Neural progenitor cell (in vitro differentiated cells): Measurements from ENCODE around the gene NUBPL. TPM values are rescaled to one million over a fixed set of nuclear protein-coding genes. Genes with fewer than 3 reads are reported as not detected.

Experiments used
- DNase-seq: peaks from one replicate; pipeline ENCODE4 v3.0.0-alpha.2; 2016; ENCODE audit warnings: low spot score
- H2AFZ ChIP-seq: fragments of 200-600 bp; sonication (generic); replicated peaks from 2 replicates; pipeline ENCODE4 v1.6.1; 2016; ENCODE audit warnings: antibody characterized with exemption
- H3F3A ChIP-seq: fragments of 200-600 bp; sonication (generic); 2 replicates; pipeline ENCODE4 v1.6.1; 2016; ENCODE audit warnings: antibody characterized with exemption, low read depth
- H3K27ac ChIP-seq: fragments of 200-600 bp; sonication (generic); 2 replicates; pipeline ENCODE4 v1.5.1; 2016; ENCODE audit warnings: mild to moderate bottlenecking
- H3K27me3 ChIP-seq: fragments of 200-600 bp; sonication (generic); 2 replicates; pipeline ENCODE4 v1.6.1; 2016; ENCODE audit warnings: mild to moderate bottlenecking, moderate library complexity
- H3K36me3 ChIP-seq: fragments of 200-600 bp; sonication (generic); 2 replicates; pipeline ENCODE4 v1.5.1; 2016
- H3K4me1 ChIP-seq: fragments of 200-600 bp; sonication (generic); 2 replicates; pipeline ENCODE4 v1.6.1; 2016; ENCODE audit warnings: mixed run types
- H3K4me2 ChIP-seq: fragments of 200-600 bp; sonication (generic); 2 replicates; pipeline ENCODE4 v1.6.1; 2016
- H3K4me3 ChIP-seq: fragments of 200-600 bp; sonication (generic); 2 replicates; pipeline ENCODE4 v1.5.1; 2016
- H3K79me2 ChIP-seq: fragments of 200-600 bp; sonication (generic); 2 replicates; pipeline ENCODE4 v1.6.1; 2016; ENCODE audit warnings: low read depth
- H3K9ac ChIP-seq: fragments of 200-600 bp; sonication (generic); 2 replicates; pipeline ENCODE4 v1.6.1; 2016
- H3K9me3 ChIP-seq: fragments of 200-600 bp; sonication (generic); 2 replicates; pipeline ENCODE4 v1.5.1; 2016; ENCODE audit warnings: low read depth
- H4K20me1 ChIP-seq: fragments of 200-600 bp; sonication (generic); 2 replicates; pipeline ENCODE4 v1.6.1; 2016; ENCODE audit warnings: low read depth
- H3K27ac Mint-ChIP-seq: 3 replicates; pipeline ENCODE4 v1.8.0; 2021; ENCODE audit warnings: mixed read lengths
- H3K27me3 Mint-ChIP-seq: 2 replicates; pipeline ENCODE4 v1.8.0; 2022; ENCODE audit warnings: low read depth, mild to moderate bottlenecking, inconsistent platforms, moderate library complexity, mixed read lengths; ENCODE audit not compliant: insufficient read depth
- H3K36me3 Mint-ChIP-seq: 3 replicates; pipeline ENCODE4 v1.8.0; 2021; ENCODE audit warnings: mixed read lengths
- H3K4me1 Mint-ChIP-seq: 3 replicates; pipeline ENCODE4 v1.8.0; 2021; ENCODE audit warnings: mixed read lengths
- H3K4me3 Mint-ChIP-seq: 3 replicates; pipeline ENCODE4 v1.8.0; 2021; ENCODE audit warnings: mild to moderate bottlenecking, moderate library complexity, mixed read lengths
- H3K9me3 Mint-ChIP-seq: 3 replicates; pipeline ENCODE4 v1.8.0; 2020; ENCODE audit warnings: mixed read lengths
- EZH2 ChIP-seq: fragments of 200-600 bp; sonication (generic); IDR thresholded peaks from 2 replicates; pipeline ENCODE4 v1.6.1; 2017; ENCODE audit warnings: antibody characterized with exemption, mild to moderate bottlenecking, moderate library complexity
- EZH2phosphoT487 ChIP-seq: fragments of 200-600 bp; sonication (generic); IDR thresholded peaks from 2 replicates; pipeline ENCODE4 v1.6.1; 2017; ENCODE audit warnings: antibody characterized with exemption
- total RNA-seq: library from RNA; depleted of rRNA; stranded (reverse); fragments of >200 nt; gene quantifications from 2 replicates; pipeline ENCODE4 v1.2.3, GENCODE V29; 2015; ENCODE audit warnings: low replicate concordance
- TF ChIP-seq, protein P1 (sequence below): fragments of 200-600 bp; sonication (generic); IDR thresholded peaks from 2 replicates; pipeline ENCODE4 v1.5.1; 2017; ENCODE audit warnings: antibody characterized with exemption, mild to moderate bottlenecking

Gene NUBPL
- total RNA-seq, 1 donor from 2014 or later = 29.3 TPM

DNA sequence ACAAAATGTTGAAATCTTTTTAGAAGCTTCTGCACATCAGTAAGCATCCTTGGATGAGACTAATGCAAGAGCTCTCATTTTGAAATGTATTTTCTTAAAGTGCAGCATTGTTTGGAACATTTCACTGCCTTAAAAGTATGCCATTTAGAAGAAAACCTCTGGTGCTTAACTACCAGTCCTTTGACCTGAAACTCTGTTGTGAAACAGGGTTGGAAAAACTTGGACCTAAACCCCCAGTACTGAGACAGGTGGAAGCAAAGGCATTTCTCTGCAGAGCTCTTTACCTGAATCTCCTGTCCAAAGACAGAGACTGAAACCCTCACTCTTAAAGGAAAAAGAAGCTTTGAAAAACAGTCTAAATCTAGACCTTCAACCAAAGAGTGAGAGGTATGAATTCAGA lies 207.2 kb downstream of the NUBPL start:
- Mint-ChIP-seq H3K27ac (no peak overlapping the region), H3K4me3 (no peak overlapping the region), H3K27me3 (no peaks in the 10 kb centered on the region), H3K9me3 (no peaks in the 10 kb centered on the region), H3K36me3 (no peaks in the 10 kb centered on the region), H3K4me1 (no peaks in the 10 kb centered on the region)
- H3K9ac ChIP-seq = no peak overlapping the region
- no peak overlapping the region for H3K4me2 ChIP-seq
- H3K9me3 ChIP-seq = no peaks in the 10 kb centered on the region
- H3K27me3 ChIP-seq = no peaks in the 10 kb centered on the region
- no peaks in the 10 kb centered on the region for H3K79me2 ChIP-seq
- H3K4me3 ChIP-seq = no peak overlapping the region
- no peaks in the 10 kb centered on the region for H3K4me1 ChIP-seq
- no peak overlapping the region for H2AFZ ChIP-seq
- H4K20me1 ChIP-seq = no peaks in the 10 kb centered on the region
- DNase-seq = no peak
- H3K27ac ChIP-seq = no peak overlapping the region
- TF ChIP-seq, protein P1, sequence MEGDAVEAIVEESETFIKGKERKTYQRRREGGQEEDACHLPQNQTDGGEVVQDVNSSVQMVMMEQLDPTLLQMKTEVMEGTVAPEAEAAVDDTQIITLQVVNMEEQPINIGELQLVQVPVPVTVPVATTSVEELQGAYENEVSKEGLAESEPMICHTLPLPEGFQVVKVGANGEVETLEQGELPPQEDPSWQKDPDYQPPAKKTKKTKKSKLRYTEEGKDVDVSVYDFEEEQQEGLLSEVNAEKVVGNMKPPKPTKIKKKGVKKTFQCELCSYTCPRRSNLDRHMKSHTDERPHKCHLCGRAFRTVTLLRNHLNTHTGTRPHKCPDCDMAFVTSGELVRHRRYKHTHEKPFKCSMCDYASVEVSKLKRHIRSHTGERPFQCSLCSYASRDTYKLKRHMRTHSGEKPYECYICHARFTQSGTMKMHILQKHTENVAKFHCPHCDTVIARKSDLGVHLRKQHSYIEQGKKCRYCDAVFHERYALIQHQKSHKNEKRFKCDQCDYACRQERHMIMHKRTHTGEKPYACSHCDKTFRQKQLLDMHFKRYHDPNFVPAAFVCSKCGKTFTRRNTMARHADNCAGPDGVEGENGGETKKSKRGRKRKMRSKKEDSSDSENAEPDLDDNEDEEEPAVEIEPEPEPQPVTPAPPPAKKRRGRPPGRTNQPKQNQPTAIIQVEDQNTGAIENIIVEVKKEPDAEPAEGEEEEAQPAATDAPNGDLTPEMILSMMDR = no peak
- TF ChIP-seq EZH2 = no peak
- no peak for TF ChIP-seq EZH2phosphoT487
- no peaks in the 10 kb centered on the region for H3K36me3 ChIP-seq
- no peaks in the 10 kb centered on the region for H3F3A ChIP-seq

DNA sequence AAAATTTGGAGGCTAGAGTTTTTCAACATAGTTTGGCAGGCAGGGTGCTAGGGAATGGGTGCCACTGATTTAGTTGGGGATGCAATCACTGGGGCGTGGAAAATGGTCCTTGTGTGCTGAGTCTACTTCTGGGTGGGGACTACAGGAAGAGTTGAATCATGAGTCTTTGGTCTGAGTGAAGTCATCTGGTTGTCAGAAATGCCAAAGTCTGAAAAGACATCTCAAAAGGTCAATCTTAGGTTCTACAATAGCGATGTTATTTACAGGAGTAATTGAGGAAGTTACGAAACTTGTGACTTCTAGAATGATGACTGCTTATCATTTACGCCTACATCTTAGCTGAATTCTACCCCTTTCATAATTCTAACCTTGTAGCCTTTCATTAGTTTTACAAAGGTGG lies 209.1 kb downstream of the NUBPL start:
- TF ChIP-seq EZH2phosphoT487 (no peak), EZH2 (no peak)
- TF ChIP-seq, protein P1 = no peak
- H3K9ac ChIP-seq = no peak overlapping the region
- Mint-ChIP-seq H3K4me3 (no peak overlapping the region), H3K27ac (no peak overlapping the region), H3K27me3 (no peaks in the 10 kb centered on the region), H3K4me1 (no peaks in the 10 kb centered on the region), H3K36me3 (no peaks in the 10 kb centered on the region), H3K9me3 (no peaks in the 10 kb centered on the region)
- no peaks in the 10 kb centered on the region for H3K4me1 ChIP-seq
- no peak overlapping the region for H3K4me2 ChIP-seq
- H3K27me3 ChIP-seq = no peaks in the 10 kb centered on the region
- H2AFZ ChIP-seq = no peak overlapping the region
- no peak overlapping the region for H3K27ac ChIP-seq
- H3F3A ChIP-seq = no peaks in the 10 kb centered on the region
- H3K9me3 ChIP-seq = no peaks in the 10 kb centered on the region
- no peak overlapping the region for H3K4me3 ChIP-seq
- H3K79me2 ChIP-seq = no peaks in the 10 kb centered on the region
- no peaks in the 10 kb centered on the region for H4K20me1 ChIP-seq
- no peak for DNase-seq
- H3K36me3 ChIP-seq = no peaks in the 10 kb centered on the region

DNA sequence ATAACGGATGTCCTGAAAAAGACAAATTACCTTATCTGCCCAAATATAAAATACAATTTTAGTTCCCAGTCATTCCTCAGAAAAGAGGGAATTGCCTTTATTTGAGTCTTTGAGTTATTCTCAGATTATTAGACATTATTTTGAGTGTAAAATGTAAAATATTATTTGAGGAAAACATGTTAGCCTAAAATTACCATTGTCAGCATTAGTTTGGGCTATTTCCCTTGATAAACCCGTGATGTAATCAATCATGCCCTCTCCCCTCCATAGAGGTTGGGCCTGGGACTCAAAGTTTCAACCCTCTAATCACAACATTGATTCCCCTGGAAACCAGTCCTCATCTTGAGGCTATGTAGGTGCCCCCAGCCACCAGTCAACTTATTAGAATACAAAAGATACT lies 213.4 kb downstream of the NUBPL start:
- no peak overlapping the region for H3K4me2 ChIP-seq
- no peaks in the 10 kb centered on the region for H4K20me1 ChIP-seq
- H3K9ac ChIP-seq = no peak overlapping the region
- no peaks in the 10 kb centered on the region for H3K4me1 ChIP-seq
- H3K27me3 ChIP-seq = no peaks in the 10 kb centered on the region
- H3K27me3 Mint-ChIP-seq = no peaks in the 10 kb centered on the region
- H3K27ac Mint-ChIP-seq = no peak overlapping the region
- H3K9me3 Mint-ChIP-seq = peaks cover 7% of the 10 kb centered on the region
- H3K9me3 ChIP-seq = no peaks in the 10 kb centered on the region
- H3F3A ChIP-seq = no peaks in the 10 kb centered on the region
- no peaks in the 10 kb centered on the region for H3K79me2 ChIP-seq
- H3K4me3 Mint-ChIP-seq = no peak overlapping the region
- no peak overlapping the region for H2AFZ ChIP-seq
- no peaks in the 10 kb centered on the region for H3K36me3 ChIP-seq
- DNase-seq = no peak
- TF ChIP-seq EZH2phosphoT487 (no peak), EZH2 (no peak)
- TF ChIP-seq, protein P1 = no peak
- no peaks in the 10 kb centered on the region for H3K4me1 Mint-ChIP-seq
- no peak overlapping the region for H3K27ac ChIP-seq
- no peaks in the 10 kb centered on the region for H3K36me3 Mint-ChIP-seq
- no peak overlapping the region for H3K4me3 ChIP-seq

DNA sequence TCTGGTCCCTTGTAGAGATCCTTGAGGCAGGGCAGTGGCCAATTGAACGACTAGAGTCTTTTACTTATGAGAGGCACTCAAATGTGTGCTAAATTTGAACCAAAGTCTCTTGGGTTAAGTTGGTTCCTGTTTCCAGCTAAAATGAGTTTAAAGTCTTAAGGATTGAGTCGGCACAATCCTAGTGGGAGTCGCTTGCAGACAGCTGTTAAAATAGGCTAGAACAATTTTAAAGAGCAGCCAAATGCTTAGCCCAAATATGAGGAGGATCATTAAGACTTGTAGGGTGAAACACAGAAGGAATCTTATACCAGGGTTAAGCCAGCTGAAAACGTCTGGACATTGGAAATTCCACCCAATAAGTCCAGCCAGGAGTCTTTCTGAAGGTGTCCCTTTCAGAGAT lies 216.1 kb downstream of the NUBPL start:
- Histone ChIP-seq H3K27me3 (no peaks in the 10 kb centered on the region), H3F3A (no peaks in the 10 kb centered on the region), H3K9ac (no peak overlapping the region), H3K27ac (no peak overlapping the region), H2AFZ (no peak overlapping the region), H3K4me1 (no peaks in the 10 kb centered on the region), H3K9me3 (peaks cover 15% of the 10 kb centered on the region), H3K79me2 (no peaks in the 10 kb centered on the region), H3K4me2 (no peak overlapping the region), H3K36me3 (no peaks in the 10 kb centered on the region), H4K20me1 (no peaks in the 10 kb centered on the region), H3K4me3 (no peak overlapping the region)
- Mint-ChIP-seq H3K36me3 (peaks cover 4% of the 10 kb centered on the region), H3K9me3 (peaks cover 23% of the 10 kb centered on the region), H3K4me1 (no peaks in the 10 kb centered on the region), H3K27ac (no peak overlapping the region), H3K27me3 (no peaks in the 10 kb centered on the region), H3K4me3 (no peak overlapping the region)
- no peak for TF ChIP-seq EZH2phosphoT487
- TF ChIP-seq, protein P1 = no peak
- no peak for TF ChIP-seq EZH2
- DNase-seq = no peak
